GM18858 (cell line): Measurements from ENCODE around the gene LMNTD1.
A peak's percentile ranks its signal among the peaks of the same experiment; 100 is the strongest.

Source experiments
- ATAC-seq: cut with Tn5 transposase; IDR thresholded peaks from one replicate; pipeline ENCODE4 v1.9.1; 2021; ENCODE audit not compliant: unreplicated experiment

LMNTD1 gene

DNA sequence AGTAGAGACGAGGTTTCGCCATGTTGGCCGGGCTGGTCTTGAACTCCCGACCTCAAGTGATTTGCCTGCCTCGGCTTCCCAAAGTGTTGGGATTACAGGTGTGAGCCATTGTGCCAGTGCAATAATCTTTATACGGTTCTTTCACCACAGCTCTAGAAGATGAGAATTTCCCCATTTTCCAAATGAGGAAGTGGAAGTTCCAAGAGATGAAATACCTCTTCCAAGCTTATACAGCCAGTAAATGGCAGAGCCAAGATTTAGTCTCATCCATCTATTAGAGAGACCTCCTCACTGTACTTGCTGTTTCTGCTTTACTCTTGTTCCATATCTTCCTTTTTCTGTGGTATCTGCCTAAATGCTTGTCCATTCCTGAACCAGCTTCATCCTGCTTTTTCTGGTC is 3.1 kb upstream of the LMNTD1 start:
- ATAC-seq = no peak

DNA sequence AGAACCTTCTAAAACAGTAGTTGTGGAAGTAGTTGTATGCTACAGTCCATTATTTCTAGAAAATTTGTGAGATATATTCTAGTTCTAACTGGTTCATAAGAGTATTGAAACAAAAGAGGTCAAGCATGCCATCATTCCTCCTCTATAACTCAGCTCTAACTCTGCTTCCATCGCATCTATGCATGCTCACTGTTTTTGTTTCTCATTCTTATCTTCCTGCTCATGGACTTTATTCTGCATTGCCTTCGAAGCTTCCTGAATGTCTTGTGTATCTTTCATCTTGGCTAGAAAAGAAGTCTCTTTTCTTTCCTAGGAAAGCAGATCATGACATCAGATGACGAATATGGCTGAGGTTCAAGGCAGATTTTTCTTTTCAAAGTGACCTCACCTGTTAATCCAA is 402 bp downstream of the LMNTD1 start:
- ATAC-seq = no peak

DNA sequence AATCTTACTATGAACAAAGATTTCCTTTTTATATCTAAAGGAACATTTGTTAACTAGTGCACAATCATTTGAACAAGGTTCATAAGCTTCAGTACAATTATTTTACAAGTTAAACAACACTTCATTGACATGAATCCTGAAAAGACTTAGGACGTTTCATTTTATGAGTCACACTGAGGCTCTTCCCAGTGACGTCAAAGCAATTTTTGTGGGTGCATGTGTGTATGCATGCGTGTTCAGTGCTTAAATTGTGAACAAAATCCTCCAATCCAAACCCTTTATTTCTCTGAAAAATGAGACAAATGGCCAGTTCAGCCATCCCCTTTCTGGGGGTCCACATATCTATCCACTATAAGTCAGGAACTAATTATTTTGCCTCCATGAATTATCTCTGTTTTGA is 2.9 kb downstream of the LMNTD1 start:
- ATAC-seq = no peak

DNA sequence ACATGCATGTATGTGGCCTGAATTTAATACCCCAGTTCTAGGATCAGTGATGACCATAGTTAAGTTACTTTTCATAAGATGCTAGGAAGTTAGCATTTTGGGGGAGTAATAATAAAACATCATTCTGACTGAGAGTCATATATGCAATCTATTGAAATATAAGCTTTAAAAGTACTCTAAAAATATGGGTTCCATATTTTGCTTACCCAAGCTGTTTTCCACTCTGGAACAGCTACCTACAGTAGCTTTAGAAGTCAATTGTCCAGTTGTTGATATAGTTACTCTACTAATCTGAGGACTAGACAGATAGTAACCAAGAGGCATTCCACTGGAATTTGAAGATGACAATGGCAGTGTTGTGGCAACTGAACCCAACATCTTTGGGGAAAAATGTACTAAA is 4.0 kb downstream of the LMNTD1 start:
- no peak for ATAC-seq

DNA sequence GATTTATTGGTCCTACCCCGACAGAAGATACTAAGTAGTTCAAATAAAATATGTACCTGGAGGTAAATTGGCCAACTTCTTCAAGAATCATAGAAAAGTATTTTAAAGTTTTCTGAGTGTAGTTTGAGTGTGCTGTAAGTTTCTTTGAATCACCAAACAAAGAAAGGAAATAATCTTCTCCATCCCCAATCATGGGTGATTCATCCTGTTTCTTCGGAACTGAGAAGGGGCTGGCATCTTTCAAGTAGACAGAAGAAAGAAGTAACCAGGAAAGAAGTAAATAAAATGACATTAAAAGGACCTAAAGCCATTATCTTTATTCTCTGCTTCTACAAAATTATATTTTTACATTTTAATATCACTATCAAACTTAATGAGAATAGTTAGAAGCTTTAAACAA is 6.8 kb downstream of the LMNTD1 start:
- ATAC-seq = no peak

DNA sequence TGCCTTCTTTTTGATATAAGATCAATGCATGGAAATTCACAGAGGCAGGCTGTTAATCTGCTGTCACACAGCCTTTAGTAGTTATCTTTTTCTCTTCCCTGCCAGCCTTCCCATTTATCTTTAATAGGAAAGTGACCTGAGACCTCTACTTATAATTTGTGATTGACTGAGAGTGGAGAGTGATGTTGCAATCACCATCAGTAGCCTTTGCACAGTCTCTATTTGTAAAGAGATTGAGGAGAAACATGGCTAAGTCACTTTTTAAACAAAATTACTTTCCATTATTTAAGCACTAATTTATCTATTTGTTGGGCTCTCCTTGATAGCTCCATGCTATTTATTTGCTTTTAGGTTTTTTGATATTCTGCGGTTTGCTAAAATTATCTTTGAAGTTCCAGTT is 19.9 kb downstream of the LMNTD1 start:
- ATAC-seq = no peak

DNA sequence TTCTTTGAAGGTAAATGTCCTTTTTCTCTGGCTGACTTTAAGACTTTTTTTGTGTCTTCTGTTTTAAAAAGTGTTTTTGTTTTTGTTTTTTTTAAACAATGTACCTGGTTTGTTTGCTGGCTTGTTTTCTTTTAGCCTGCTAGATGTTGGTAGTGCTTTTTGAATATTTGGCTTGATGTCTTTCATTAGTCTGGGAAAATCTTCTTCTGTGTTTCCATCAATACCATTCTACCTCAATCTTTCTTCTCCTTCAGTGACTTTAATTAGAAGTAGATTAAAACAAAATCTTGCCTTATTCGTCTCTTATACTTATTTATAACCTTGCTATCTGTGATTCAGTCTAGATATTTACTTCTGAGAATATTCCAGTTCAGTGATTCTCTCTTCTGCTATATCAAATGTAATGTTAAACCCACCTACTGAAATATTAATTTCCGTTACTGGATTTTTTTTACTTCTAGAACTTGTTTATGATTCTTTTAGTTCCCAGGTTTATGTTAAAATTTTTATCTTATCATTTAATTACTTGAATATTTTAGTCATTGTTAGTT is 21.5 kb downstream of the LMNTD1 start:
- ATAC-seq = no peak

DNA sequence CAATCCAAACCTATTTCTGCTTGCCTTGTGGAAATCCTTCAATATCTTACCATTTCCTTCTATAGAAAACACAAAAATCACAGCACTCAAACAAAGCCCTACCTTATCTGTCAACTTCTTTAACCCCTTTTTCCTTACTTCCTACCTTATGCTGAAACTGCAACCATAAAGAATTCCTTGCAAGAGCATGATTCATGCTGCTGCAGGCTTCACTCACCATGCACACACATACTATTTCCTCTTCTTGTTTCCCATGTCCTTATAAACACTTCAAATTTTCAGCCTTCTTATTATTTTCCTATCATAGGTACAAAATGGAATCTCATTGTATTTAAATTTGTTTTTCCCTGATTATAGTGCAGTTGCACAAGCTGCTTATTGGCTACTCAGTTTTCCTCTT is 23.3 kb downstream of the LMNTD1 start:
- ATAC-seq = no peak

DNA sequence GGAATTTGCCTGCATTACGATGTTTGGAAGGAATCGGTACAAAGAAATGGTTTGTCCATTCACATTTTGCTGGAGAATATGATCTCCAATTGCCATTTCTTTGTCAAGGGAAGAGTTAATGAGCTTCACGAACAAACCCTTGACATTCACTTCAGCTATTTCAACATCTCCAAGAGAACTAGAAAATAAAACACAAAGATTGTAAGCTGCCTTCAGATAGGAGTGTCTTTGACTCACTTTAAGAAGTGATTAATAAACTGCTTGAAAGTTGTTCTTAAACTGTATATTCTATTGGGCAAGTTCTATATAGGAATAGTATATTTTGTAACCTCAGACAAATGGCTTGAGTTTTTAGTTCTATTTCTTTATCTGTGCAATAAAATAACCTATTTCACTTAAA is 26.3 kb downstream of the LMNTD1 start:
- ATAC-seq = no peak

DNA sequence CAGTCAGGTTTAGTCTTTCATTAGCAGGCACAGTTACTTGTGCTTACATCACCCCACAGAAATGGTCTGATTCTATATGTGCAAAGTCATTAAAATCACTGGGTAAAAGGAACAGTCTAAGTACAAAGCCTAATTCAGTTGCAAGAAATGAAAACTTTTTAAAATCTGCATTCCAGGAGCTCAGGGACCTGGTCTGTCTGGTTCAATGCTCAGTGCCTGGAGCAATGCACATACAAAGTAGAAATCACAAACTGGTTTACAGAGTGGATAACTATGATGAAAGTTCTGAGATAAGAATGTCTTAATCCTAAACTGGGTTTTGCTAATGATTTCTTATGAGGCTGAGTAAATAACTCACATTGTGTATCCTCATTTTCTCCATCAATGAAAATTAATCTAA is 28.7 kb downstream of the LMNTD1 start:
- no peak for ATAC-seq

DNA sequence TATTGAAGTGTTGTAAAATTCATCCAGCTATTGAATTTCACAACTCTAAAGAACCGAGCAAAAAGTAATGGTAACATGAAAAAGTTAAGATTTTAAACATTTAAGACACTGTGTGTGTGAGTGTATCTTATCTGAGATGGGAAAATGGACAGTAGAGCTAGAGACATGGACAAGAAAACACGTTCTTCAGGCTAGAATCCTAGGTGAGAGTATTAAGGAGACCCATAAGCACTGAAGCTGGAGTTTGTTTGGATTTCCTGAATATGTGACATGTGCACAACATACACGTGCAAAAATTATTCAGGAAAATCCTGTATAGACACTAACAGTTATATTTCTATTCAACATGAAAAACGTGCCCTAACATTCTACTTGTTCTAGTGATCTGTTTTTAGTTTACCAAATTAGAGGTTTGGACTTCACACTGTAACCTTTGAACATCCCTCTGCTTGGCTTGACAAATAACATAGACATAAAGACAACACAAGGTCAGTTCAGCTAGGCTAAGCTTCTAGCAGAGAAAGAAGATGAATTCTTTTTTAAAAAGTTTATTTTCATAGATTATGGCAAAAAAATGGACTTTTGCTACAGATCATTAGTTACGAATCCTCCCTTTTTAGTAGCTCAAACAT is 31.3 kb downstream of the LMNTD1 start:
- ATAC-seq = no peak

DNA sequence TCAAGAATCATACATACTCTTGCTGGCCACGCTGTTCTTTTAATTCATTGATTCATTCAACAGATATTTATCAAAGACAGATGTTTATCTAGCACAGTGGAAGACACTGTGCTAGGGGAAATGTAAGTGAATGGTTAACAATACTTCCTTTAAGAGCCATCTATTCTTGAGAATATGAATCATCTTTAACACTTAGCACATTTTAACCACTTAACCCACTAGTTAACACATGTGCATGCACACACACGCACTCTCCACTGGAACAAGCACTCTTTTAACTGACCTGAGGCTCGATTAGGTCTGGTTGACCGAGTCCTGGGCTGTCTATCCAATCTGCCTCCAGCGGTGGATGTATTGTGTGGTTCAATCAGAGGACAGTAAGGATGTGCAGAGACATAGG is 34.6 kb downstream of the LMNTD1 start:
- ATAC-seq = peak; percentile 79

DNA sequence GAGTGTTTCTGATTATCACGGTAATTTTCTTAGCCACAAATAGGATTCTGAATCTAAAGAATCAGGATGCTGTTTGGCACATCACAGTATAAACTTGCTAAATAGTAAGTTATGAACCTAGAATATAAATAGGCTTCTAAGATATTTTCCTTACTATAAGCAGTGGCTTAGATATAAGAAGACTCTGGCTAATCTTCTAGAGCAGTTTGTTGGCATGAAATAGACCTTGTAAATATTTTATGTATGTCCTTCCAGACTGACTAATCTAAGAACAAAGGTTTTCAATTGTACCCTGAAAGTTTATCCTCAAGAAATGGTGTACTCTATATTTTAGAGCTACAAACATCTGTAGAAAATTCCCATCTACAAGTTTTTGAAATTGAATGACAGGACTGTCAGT is 48.3 kb downstream of the LMNTD1 start:
- ATAC-seq = no peak

DNA sequence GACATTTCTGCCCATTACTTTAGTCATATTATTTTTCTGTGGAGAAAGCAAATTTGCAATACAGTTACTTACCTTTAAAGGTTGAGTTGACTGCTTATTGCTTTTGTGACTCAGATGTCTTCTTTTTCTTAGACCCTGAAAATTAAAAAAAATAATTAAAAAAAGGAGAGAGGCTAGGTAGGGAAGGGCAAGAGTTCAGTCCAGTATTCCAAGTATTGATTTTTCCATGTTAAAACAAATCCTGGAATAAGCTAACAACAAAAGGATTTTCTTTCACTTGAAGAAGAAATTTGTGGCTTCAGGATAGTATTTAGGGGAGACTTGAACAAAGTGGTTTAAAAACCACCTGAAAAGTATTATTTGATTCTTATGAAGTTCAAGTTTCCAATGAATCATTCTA is 49.4 kb downstream of the LMNTD1 start:
- ATAC-seq = no peak

DNA sequence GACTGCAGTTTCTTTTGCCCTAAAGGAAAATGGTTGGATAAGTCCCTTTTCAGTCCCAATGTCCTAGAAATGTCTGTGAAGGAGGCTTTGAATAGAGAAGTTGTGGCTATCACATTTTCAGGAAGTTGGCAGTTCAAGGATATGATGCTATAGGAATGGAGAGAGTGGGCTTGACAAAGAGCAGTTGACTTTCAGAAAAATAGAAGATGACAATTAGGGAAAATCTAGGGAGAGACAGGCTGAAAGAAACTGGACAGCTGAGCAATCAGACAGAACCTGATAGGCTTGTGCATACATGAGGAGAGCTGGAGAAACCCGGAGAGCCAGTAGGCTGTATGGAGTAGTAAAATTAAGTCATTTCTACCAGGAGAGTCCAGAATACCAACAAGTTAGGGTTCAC is 50.5 kb downstream of the LMNTD1 start:
- ATAC-seq = no peak

DNA sequence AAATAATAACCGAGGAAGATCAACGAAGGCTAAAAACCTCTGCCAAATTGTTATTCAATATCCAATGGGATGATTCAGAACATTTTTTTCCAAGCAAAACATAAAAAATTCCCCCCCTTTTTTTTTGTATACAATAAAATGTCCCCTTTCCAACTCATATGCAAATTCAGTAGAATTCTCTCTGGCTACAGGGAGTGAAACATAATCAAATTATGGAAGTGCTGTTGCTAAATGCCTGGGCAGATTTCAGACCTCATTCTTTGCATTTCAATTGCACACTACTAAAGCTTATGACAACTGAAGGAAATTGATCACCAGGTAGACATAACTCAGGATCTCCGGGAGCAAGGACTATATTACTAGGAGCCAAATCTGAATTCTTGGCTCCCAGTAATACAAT is 51.0 kb downstream of the LMNTD1 start:
- no peak for ATAC-seq

DNA sequence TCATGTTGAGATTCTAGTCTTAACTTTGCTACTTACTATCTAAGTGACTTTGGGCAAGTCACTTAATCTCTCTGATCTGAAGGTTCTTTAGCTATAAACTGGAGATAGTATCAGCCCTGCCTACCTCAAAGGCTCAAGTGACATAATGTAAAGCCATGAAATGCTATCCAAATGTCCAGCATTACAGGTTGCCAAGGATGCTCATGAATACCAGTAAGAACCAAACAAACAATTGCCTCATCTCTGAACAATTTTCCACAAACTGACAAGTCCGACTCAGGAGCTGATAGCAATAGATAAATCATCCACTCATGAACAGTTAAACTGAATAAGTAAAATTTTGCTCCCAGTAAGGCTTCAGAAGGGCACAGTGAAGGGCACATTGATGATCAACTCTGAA is 51.5 kb downstream of the LMNTD1 start:
- no peak for ATAC-seq

DNA sequence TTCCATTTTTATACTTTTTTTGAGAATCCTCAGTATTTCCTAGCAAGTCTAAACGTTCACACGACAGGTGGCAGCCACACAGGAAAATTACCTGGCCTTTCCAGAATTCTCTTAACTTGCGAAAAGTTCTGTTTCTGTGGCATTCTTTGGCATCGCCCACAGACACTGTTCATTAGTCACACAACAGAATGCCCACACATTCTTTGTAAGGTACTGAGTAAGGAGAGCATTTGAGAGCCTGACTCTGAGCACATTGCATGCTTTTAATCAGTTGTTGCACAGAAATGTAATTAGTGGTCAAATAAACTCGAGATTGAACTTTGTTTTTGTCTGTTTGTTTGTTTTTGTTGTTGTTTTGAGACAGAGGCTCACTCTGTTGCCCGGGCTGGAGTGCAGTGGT is 52.4 kb downstream of the LMNTD1 start:
- no peak for ATAC-seq

DNA sequence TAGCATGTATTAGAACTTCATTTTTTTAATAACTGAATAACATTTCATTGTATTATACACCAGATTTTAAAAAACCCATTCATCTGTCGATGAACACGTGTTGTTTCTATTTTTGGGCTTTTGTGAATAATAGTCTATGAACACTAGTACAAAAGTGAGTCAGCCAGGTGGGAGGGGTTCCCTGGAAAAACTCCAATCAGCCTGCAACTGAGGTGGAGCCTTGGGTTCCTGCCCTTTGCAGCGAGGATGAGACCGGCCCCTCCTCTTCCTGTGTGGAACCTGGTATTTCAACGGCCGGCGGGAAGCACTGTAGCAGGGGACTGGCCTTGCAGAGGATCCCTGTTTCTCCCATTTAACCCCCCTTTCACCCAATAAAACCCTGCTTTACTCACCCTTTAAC is 56.1 kb downstream of the LMNTD1 start:
- no peak for ATAC-seq

DNA sequence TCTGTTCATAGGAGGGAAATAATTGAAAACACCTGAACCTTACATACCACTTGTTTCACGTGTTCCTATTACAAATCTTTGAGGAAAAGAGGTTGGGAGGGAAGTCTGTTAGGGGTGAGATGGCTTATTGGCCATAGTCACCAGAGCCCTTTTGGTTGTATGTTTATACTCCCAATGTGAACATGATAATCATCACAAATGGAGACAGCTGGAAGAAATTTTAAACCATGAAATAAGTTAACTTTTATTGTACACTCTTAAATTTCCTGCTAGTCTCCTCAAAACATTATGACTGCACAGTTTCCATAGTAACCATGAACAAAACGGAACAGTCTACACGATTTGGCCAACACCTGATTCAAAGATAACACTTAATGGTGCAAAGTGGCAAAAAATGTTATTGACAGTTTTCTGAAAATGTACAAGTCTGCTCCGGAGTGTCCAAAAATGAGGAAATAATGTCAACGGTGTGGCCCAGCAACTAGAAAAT is 56.9 kb downstream of the LMNTD1 start:
- ATAC-seq = no peak

DNA sequence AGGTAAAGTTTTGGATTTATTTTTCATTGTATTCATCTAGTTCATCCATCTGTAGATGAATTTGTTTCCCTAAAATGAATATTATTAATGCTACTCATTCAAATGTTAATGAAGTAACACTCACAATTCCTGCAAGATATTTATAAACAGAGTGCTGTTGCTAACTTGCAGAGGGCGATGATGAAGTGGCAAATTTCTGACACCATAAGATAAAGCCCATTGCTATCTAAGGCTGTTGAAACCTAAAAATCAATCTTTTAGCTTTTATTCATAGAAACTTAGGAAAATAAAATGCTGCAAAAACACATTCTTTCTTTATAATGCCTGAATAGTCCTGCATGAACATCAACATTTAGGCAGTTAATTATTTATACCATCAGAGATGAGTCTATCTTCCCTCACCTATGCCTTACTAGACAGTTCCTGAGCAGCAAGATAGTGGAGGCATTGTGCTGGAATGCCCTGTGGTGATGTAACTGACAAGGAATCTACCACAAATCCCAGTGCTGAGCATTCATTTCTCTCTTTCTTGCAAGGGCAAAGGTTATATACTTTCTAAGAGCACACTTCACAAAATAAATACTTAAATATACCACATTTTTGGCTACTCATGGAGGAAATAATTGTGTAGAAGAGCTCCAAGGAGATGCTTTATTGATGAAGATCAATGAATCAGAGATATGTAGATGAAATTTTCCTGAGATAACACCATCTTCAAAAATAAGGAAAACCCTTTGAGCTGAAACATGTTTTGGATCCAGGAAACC is 57.6 kb downstream of the LMNTD1 start:
- ATAC-seq = no peak

DNA sequence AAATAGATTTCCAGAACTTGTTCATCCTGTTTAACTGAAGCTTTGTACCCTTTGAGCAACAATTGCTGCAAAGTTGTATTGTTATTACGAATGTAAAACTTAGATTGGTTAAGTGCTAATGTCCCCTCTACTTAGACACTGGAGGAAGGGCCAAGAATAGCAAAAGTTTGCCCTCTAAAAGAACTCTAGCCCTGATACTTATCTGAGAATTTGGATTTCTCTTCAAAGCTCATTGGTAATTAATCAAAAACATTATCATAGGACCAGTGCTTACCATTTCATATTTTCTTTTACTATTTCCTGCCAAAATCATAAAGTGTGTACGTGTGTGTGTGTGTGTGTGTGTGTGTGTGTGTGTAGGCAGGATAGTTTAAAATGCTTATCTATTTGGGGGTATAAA is 58.2 kb downstream of the LMNTD1 start:
- no peak for ATAC-seq

DNA sequence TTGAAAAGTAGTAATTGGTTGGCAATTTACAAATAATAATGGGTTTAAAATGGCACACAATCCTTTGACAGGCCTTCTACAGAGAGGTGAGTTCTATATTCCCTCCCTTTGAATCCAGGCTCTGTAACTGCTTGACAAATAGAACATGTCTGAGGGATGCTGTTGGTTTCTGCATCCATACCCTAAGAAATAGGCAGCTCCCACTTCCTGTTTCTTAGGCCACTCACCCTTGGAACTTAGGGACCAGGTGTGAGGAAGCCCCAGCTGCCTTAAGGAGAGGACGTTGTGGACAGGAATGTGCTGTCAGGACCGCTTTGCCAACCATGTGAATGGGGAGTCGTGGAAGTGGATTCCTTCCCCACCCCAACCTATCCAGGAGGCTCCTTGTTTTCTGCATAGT is 59.4 kb downstream of the LMNTD1 start:
- ATAC-seq = no peak
